NCI-H226 (cell line): ENCODE results near the gene SDHAF3.
A peak's percentile ranks its signal among the peaks of the same experiment; 100 is the strongest.
"Not testable (repeated sequence)": the region's sequence is repeated elsewhere in the genome, so short reads cannot be mapped to it uniquely, and the experiment has no call there.

Source experiments
- DNase-seq: peaks from one replicate; pipeline ENCODE4 v3.0.0-alpha.2; 2015

The SDHAF3 gene

GRCh38 chr7:97126483-97127171, 9.1 kb downstream of the SDHAF3 start:
- no peak for DNase-seq

- DNase-seq, result no peak
Measured at GRCh38 chr7:97128736-97129135, 11.2 kb downstream of the SDHAF3 start.

- DNase-seq, result peak; percentile 37
Measured at GRCh38 chr7:97130417-97131139, 13.1 kb downstream of the SDHAF3 start.

- no peak for DNase-seq
Measured at GRCh38 chr7:97133159-97133558, 15.7 kb downstream of the SDHAF3 start.

- no peak for DNase-seq
Measured at GRCh38 chr7:97138830-97139229, 21.3 kb downstream of the SDHAF3 start.

GRCh38 chr7:97145068-97145467, 27.6 kb downstream of the SDHAF3 start:
- no peak for DNase-seq

GRCh38 chr7:97149843-97150242, 32.3 kb downstream of the SDHAF3 start:
- no peak for DNase-seq

GRCh38 chr7:97155897-97156418, 38.5 kb downstream of the SDHAF3 start:
- DNase-seq, result no peak

- not testable (repeated sequence) for DNase-seq
Measured at GRCh38 chr7:97159984-97160383, 42.5 kb downstream of the SDHAF3 start.

- not testable (repeated sequence) for DNase-seq
Measured at GRCh38 chr7:97161609-97162008, 44.1 kb downstream of the SDHAF3 start.

- DNase-seq, result no peak
Measured at GRCh38 chr7:97166308-97166707, 48.8 kb downstream of the SDHAF3 start.

GRCh38 chr7:97167176-97167575, 49.7 kb downstream of the SDHAF3 start:
- no peak for DNase-seq

- no peak for DNase-seq
Measured at GRCh38 chr7:97167749-97168148, 50.3 kb downstream of the SDHAF3 start.

GRCh38 chr7:97174303-97174702, 56.8 kb downstream of the SDHAF3 start:
- DNase-seq, result no peak

- DNase-seq, result peak; percentile 26
Measured at GRCh38 chr7:97179454-97180104, 62.1 kb downstream of the SDHAF3 start.

- peak; percentile 48 for DNase-seq
Measured at GRCh38 chr7:97187067-97187466, 69.6 kb downstream of the SDHAF3 start.

GRCh38 chr7:97196174-97196573, 78.7 kb downstream of the SDHAF3 start:
- DNase-seq, result not testable (repeated sequence)

GRCh38 chr7:97198596-97198995, 81.1 kb downstream of the SDHAF3 start:
- no peak for DNase-seq

- no peak for DNase-seq
Measured at GRCh38 chr7:97200018-97200417, 82.5 kb downstream of the SDHAF3 start.

GRCh38 chr7:97203957-97204356, 86.5 kb downstream of the SDHAF3 start:
- DNase-seq, result no peak

- DNase-seq, result no peak
Measured at GRCh38 chr7:97204821-97205220, 87.3 kb downstream of the SDHAF3 start.

GRCh38 chr7:97215556-97215955, 98.1 kb downstream of the SDHAF3 start:
- no peak for DNase-seq

GRCh38 chr7:97218767-97219166, 101.3 kb downstream of the SDHAF3 start:
- no peak for DNase-seq

- DNase-seq, result no peak
Measured at GRCh38 chr7:97219237-97219636, 101.7 kb downstream of the SDHAF3 start.
